Endothelial cell of umbilical vein (primary cell): ENCODE measurements around the gene GDI2. TPM values are rescaled to one million over a fixed set of nuclear protein-coding genes. Genes with fewer than 3 reads are reported as not detected.

Experiments used
- BruUV-seq: library from RNA; stranded (reverse); fragments of 400-500 nt; replicated peaks from 2 replicates; lab custom pipeline; 2021; lab: Mats Ljungman, UMichigan
- CTCF ChIA-PET: fragments of 300-600, 350-600 bp; sonication (Branson Sonifier 250); formaldehyde crosslinking; loops from one replicate; lab custom pipeline; 2021; ENCODE audit warnings: antibody characterized with exemption, inconsistent platforms; lab: Charles Lee
- POLR2A ChIA-PET: fragments of 300-600, 350-600 bp; sonication (Branson Sonifier 250); formaldehyde crosslinking; loops from one replicate; lab custom pipeline; 2021; ENCODE audit warnings: antibody characterized with exemption, inconsistent platforms; lab: Charles Lee
- DNase-seq: peaks from one replicate; pipeline ENCODE4 v3.0.0-alpha.2; 2011; ENCODE audit warnings: low read depth, low spot score
- FAIRE-seq: peaks from 2 replicates; lab custom pipeline; 2011; peaks lifted over from hg19 to GRCh38; lab: Jason Lieb, UNC
- H2AFZ ChIP-seq: 2 replicates; pipeline ENCODE4 v1.6.0; 2012; ENCODE audit warnings: low read depth, low read length, control low read depth, inconsistent platforms
- H3K27ac ChIP-seq: 2 replicates; pipeline ENCODE4 v1.5.1; 2011; ENCODE audit warnings: low read depth, mild to moderate bottlenecking, control low read depth, low read length, moderate library complexity; ENCODE audit not compliant: insufficient read depth
- H3K27me3 ChIP-seq, 2 experiments: 2 replicates each; pipeline versions ENCODE4 v1.6.0 to v1.6.1; 2011; ENCODE audit warnings: low read length in 2 of 2, mixed read lengths in 1 of 2; ENCODE audit not compliant: control insufficient read depth in 2 of 2, insufficient read depth in 2 of 2
- H3K36me3 ChIP-seq, 2 experiments: 2 replicates in 1 of 2; 3 replicates in 1 of 2; pipeline ENCODE4 v1.5.1; 2011; ENCODE audit warnings: low read length in 2 of 2, mild to moderate bottlenecking in 1 of 2, moderate library complexity in 1 of 2; ENCODE audit not compliant: control insufficient read depth in 2 of 2, insufficient read depth in 2 of 2; ENCODE audit errors: extremely low read depth in 1 of 2
- H3K4me1 ChIP-seq: 3 replicates; pipeline ENCODE4 v1.5.1; 2011; ENCODE audit warnings: mild to moderate bottlenecking, low read length; ENCODE audit not compliant: control insufficient read depth, insufficient read depth; ENCODE audit errors: extremely low read depth
- H3K4me2 ChIP-seq: 2 replicates; pipeline ENCODE4 v1.6.1; 2011; ENCODE audit warnings: low read length, control low read depth, mixed read lengths; ENCODE audit not compliant: insufficient read depth
- H3K4me3 ChIP-seq, 3 experiments: fragments of 200-600 bp in 1 of 3; sonication (generic), shearing (Covaris generic) in 1 of 3; replicated peaks in 1 of 3; 2 replicates each; pipeline ENCODE4 v1.5.1; 2011 to 2016; ENCODE audit warnings: control low read depth in 3 of 3, low read length in 3 of 3, mild to moderate bottlenecking in 2 of 3, inconsistent platforms in 1 of 3, low read depth in 1 of 3, moderate library complexity in 1 of 3; ENCODE audit not compliant: insufficient read depth in 1 of 3
- H3K79me2 ChIP-seq: 2 replicates; pipeline ENCODE4 v1.6.0; 2012; ENCODE audit warnings: low read length, inconsistent platforms; ENCODE audit not compliant: control insufficient read depth, insufficient read depth
- H3K9ac ChIP-seq: replicated peaks from 2 replicates; pipeline ENCODE3; 2011; ENCODE audit warnings: low read length, control low read depth; ENCODE audit not compliant: insufficient read depth; ENCODE audit errors: extremely low read depth
- H3K9me1 ChIP-seq: replicated peaks from 3 replicates; pipeline ENCODE4 v1.6.0; 2011; ENCODE audit warnings: mild to moderate bottlenecking, low read length; ENCODE audit not compliant: control insufficient read depth, insufficient read depth; ENCODE audit errors: extremely low read depth
- H3K9me3 ChIP-seq: replicated peaks from 2 replicates; pipeline ENCODE4 v1.5.1; 2012; ENCODE audit warnings: low read length, inconsistent platforms; ENCODE audit not compliant: control insufficient read depth, insufficient read depth
- H4K20me1 ChIP-seq: replicated peaks from 2 replicates; pipeline ENCODE3; 2011; ENCODE audit warnings: mild to moderate bottlenecking, low read length; ENCODE audit not compliant: control insufficient read depth, insufficient read depth; ENCODE audit errors: extremely low read depth
- CTCF ChIP-seq, 2 donors: IDR thresholded peaks; 1 replicate in 1 of 2; 2 replicates in 1 of 2; pipeline ENCODE4 v1.5.1; 2011; ENCODE audit warnings: low read length in 2 of 2, mild to moderate bottlenecking in 2 of 2, moderate library complexity in 2 of 2, control low read depth in 1 of 2, inconsistent platforms in 1 of 2, low read depth in 1 of 2; ENCODE audit not compliant: insufficient read depth in 1 of 2; ENCODE audit errors: extremely low read depth in 1 of 2
- EZH2 ChIP-seq: IDR thresholded peaks from 2 replicates; pipeline ENCODE4 v1.6.1; 2012; ENCODE audit warnings: borderline replicate concordance, low read depth, mild to moderate bottlenecking, moderate library complexity, low read length, inconsistent platforms; ENCODE audit not compliant: severe bottlenecking
- FOS ChIP-seq: IDR thresholded peaks from 2 replicates; pipeline ENCODE4 v1.6.1; 2011; ENCODE audit warnings: mild to moderate bottlenecking, low read length, moderate library complexity, borderline replicate concordance; ENCODE audit not compliant: insufficient read depth
- GATA2 ChIP-seq: IDR thresholded peaks from 2 replicates; pipeline ENCODE4 v1.7.0; 2011; ENCODE audit warnings: low read depth, mild to moderate bottlenecking, moderate library complexity, mixed read lengths, low read length; ENCODE audit not compliant: insufficient read length, insufficient read depth
- JUN ChIP-seq: IDR thresholded peaks from 2 replicates; pipeline ENCODE4 v1.6.1; 2011; ENCODE audit warnings: borderline replicate concordance, low read depth; ENCODE audit not compliant: insufficient read length, insufficient read depth
- MAX ChIP-seq: IDR thresholded peaks from 2 replicates; pipeline ENCODE4 v1.6.1; 2011; ENCODE audit not compliant: insufficient read depth, insufficient read length
- MYC ChIP-seq: IDR thresholded peaks from one replicate; pipeline ENCODE4 v1.6.1; 2011; ENCODE audit warnings: mild to moderate bottlenecking, low read depth, low read length
- POLR2A ChIP-seq: IDR thresholded peaks from 2 replicates; pipeline ENCODE4 v1.6.1; 2012; ENCODE audit warnings: low read depth, mild to moderate bottlenecking, control low read depth, low read length
- POLR2AphosphoS5 ChIP-seq: IDR thresholded peaks from 2 replicates; pipeline ENCODE4 v1.6.1; 2012; ENCODE audit warnings: low read depth, mild to moderate bottlenecking, control low read depth, low read length, moderate library complexity; ENCODE audit not compliant: insufficient read depth
- dilution Hi-C: fragments of 300-500 bp; cut with MboI; formaldehyde crosslinking; loops from one replicate; pipeline ENCODE4 v1.15.0; 2019; ENCODE audit warnings: low sequenced_read_pairs; ENCODE audit not compliant: extremely low pct_ligation_motif_present
- intact Hi-C: fragments of 100-400 bp; cut with micrococcal nuclease; formaldehyde crosslinking; loops from one replicate; pipeline ENCODE4 v1.10.0; 2022
- polyA plus RNA-seq, 4 experiments: library from polyadenylated mRNA; depleted of rRNA in 3 of 4; stranded (reverse) in 3 of 4; unstranded in 1 of 4; fragments of >200 nt; gene quantifications; 2 replicates each; pipeline versions ENCODE4 v1.2.1 to v1.2.3, GENCODE V29; 2011 to 2012; ENCODE audit warnings: missing spikeins in 1 of 4
- total RNA-seq: library from RNA; stranded (reverse); gene quantifications from 2 replicates; pipeline ENCODE4 v1.2.3, GENCODE V29; 2021

Gene GDI2
- total and polyA plus RNA-seq, 2 donors (not counting 3 experiments of a cell fraction or from before 2014, with no cell fraction given) = 154 to 307 TPM

GRCh38 chr10:5761220-5761619, 52.0 kb downstream of the GDI2 start:
- Histone ChIP-seq H3K4me1 (no peaks in the 10 kb centered on the region), H3K4me3 (no peak overlapping the region), H3K27ac (no peak overlapping the region), H2AFZ (no peak overlapping the region), H4K20me1 (peaks cover 2% of the 10 kb centered on the region), H3K79me2 (peaks cover 3% of the 10 kb centered on the region), H3K9me3 (no peaks in the 10 kb centered on the region), H3K36me3 (peaks cover 27 to 60% of the 10 kb centered on the region in 2 experiments), H3K4me2 (no peak overlapping the region), H3K9me1 (peaks cover 3% of the 10 kb centered on the region), H3K27me3 (no peaks in the 10 kb centered on the region), H3K9ac (no peak overlapping the region)
- dilution Hi-C loops (no loop called here), intact Hi-C loops (no loop called here)
- DNase-seq (no peak), FAIRE-seq (no peak)
- BruUV-seq = no TSS peak
- no peak for TF ChIP-seq CTCF (IDR thresholded peaks at IDR 0.05; ENCODE audit: extremely low read depth in 1 of 2, insufficient read depth in 1 of 2, low read depth in 1 of 2, low read length in 2 of 2)
- POLR2A ChIA-PET = no interaction called here
- CTCF ChIA-PET = no interaction called here

- Histone ChIP-seq H3K9ac (no peak overlapping the region), H3K4me3 (no peak overlapping the region), H3K27ac (no peak overlapping the region), H3K4me2 (no peak overlapping the region), H3K36me3 (peaks cover 24 to 54% of the 10 kb centered on the region in 2 experiments), H3K4me1 (no peaks in the 10 kb centered on the region), H3K27me3 (no peaks in the 10 kb centered on the region), H2AFZ (no peak overlapping the region), H4K20me1 (no peaks in the 10 kb centered on the region), H3K79me2 (peaks cover 2% of the 10 kb centered on the region), H3K9me3 (no peaks in the 10 kb centered on the region), H3K9me1 (no peaks in the 10 kb centered on the region)
- dilution Hi-C loops = no loop called here
- FAIRE-seq (no peak), DNase-seq (no peak)
- no TSS peak for BruUV-seq
- TF ChIP-seq CTCF (IDR thresholded peaks at IDR 0.05; ENCODE audit: extremely low read depth in 1 of 2, insufficient read depth in 1 of 2, low read depth in 1 of 2, low read length in 2 of 2) (no peak), GATA2 (no peak), FOS (no peak), MAX (no peak), POLR2A (no peak), POLR2AphosphoS5 (no peak), EZH2 (no peak), JUN (no peak), MYC (no peak)
- ChIA-PET CTCF (no interaction called here), POLR2A (no interaction called here)
- intact Hi-C loops = no loop called here
These were observed 52.7 kb downstream of the GDI2 start for GRCh38 chr10:5760515-5760914.
